ENCODE measurements around the gene SPDYE2.
"Not testable (repeated sequence)": the region's sequence is repeated elsewhere in the genome, so short reads cannot be mapped to it uniquely, and the experiment has no call there.

The SPDYE2 gene

GRCh38 chr7:102599699-102600098 lies 48.7 kb downstream of the SPDYE2 start:
- FAIRE-seq; DNase-seq (ENCODE audit: low spot score): not testable (repeated sequence)

- not testable (repeated sequence) for FAIRE-seq; DNase-seq (ENCODE audit: low spot score)
Observed at GRCh38 chr7:102602317-102602716, 51.3 kb downstream of the SPDYE2 start.

- FAIRE-seq; DNase-seq (ENCODE audit: low spot score): not testable (repeated sequence)
Observed at GRCh38 chr7:102604431-102605145, 53.6 kb downstream of the SPDYE2 start.

GRCh38 chr7:102606848-102607247 lies 55.8 kb downstream of the SPDYE2 start:
- FAIRE-seq: not testable (repeated sequence)

GRCh38 chr7:102609734-102610133 lies 58.7 kb downstream of the SPDYE2 start:
- not testable (repeated sequence) for FAIRE-seq; DNase-seq (ENCODE audit: low spot score)

More at GRCh38 chr7:102606848-102607247, 55.8 kb downstream of the SPDYE2 start:
- not testable (repeated sequence) for DNase-seq (ENCODE audit: low spot score)

GRCh38 chr7:102610441-102610840 lies 59.4 kb downstream of the SPDYE2 start:
- FAIRE-seq; DNase-seq (ENCODE audit: low spot score): not testable (repeated sequence)

GRCh38 chr7:102611013-102611674 lies 60.1 kb downstream of the SPDYE2 start:
- DNase-seq (ENCODE audit: low spot score): not testable (repeated sequence)
- peak; percentile 23 for FAIRE-seq

- not testable (repeated sequence) for FAIRE-seq
Observed at GRCh38 chr7:102611675-102612325, 60.8 kb downstream of the SPDYE2 start.

More at GRCh38 chr7:102611675-102612325, 60.8 kb downstream of the SPDYE2 start:
- DNase-seq (ENCODE audit: low spot score): not testable (repeated sequence)

All from urothelium cell line (cell line).